KMS-11 (cell line): Measurements from ENCODE around the gene CCDC136.

Experiments
- H2AFZ ChIP-seq: fragments of 200-600 bp; sonication (generic); 2 replicates; pipeline ENCODE4 v1.6.1; 2016; ENCODE audit warnings: antibody characterized with exemption, mixed run types, low read depth
- H3K27ac ChIP-seq: fragments of 200-600 bp; sonication (generic); 2 replicates; pipeline ENCODE4 v1.6.1; 2016; ENCODE audit warnings: mild to moderate bottlenecking, mixed run types
- H3K27me3 ChIP-seq: fragments of 200-600 bp; sonication (generic); 2 replicates; pipeline ENCODE4 v1.6.1; 2017; ENCODE audit warnings: mild to moderate bottlenecking, low read depth, mixed run types, moderate library complexity; ENCODE audit not compliant: insufficient read depth
- H3K36me3 ChIP-seq: fragments of 200-600 bp; sonication (generic); 2 replicates; pipeline ENCODE4 v1.6.1; 2017; ENCODE audit warnings: mild to moderate bottlenecking, mixed run types; ENCODE audit not compliant: insufficient read depth
- H3K4me1 ChIP-seq: fragments of 200-600 bp; sonication (generic); 2 replicates; pipeline ENCODE4 v1.6.1; 2016; ENCODE audit warnings: mild to moderate bottlenecking, low read depth, mixed run types; ENCODE audit not compliant: poor library complexity, severe bottlenecking
- H3K4me2 ChIP-seq: fragments of 200-600 bp; sonication (generic); 2 replicates; pipeline ENCODE4 v1.7.0; 2016; ENCODE audit warnings: mild to moderate bottlenecking, mixed run types
- H3K4me3 ChIP-seq: fragments of 200-600 bp; sonication (generic); IDR thresholded peaks from 2 replicates; pipeline ENCODE4 v1.6.1; 2017; ENCODE audit warnings: low read depth, low read length, mixed read lengths; ENCODE audit not compliant: insufficient read depth
- H3K79me2 ChIP-seq: fragments of 200-600 bp; sonication (generic); 2 replicates; pipeline ENCODE4 v1.6.1; 2016; ENCODE audit warnings: low read depth, mixed run types; ENCODE audit not compliant: insufficient read depth
- H3K9ac ChIP-seq: fragments of 200-600 bp; sonication (generic); 2 replicates; pipeline ENCODE4 v1.6.1; 2016; ENCODE audit warnings: mild to moderate bottlenecking, mixed run types
- H4K20me1 ChIP-seq: fragments of 200-600 bp; sonication (generic); 2 replicates; pipeline ENCODE4 v1.6.1; 2016; ENCODE audit warnings: mild to moderate bottlenecking, mixed run types; ENCODE audit not compliant: insufficient read depth
- CTCF ChIP-seq: fragments of 200-600 bp; sonication (generic); conservative IDR thresholded peaks from 2 replicates; pipeline ENCODE4 v1.6.1; 2017; ENCODE audit warnings: low read depth, mild to moderate bottlenecking, antibody characterized with exemption, low read length, moderate library complexity, mixed read lengths

Gene CCDC136

GRCh38 chr7:128774029-128774689 lies 17.6 kb upstream of the CCDC136 start:
- Histone ChIP-seq H3K4me1 (no peaks in the 10 kb centered on the region), H3K79me2 (no peaks in the 10 kb centered on the region)
- TF ChIP-seq CTCF, result no peak

GRCh38 chr7:128774921-128775320 lies 16.8 kb upstream of the CCDC136 start:
- no peaks in the 10 kb centered on the region for H3K79me2 ChIP-seq
- H3K4me3 ChIP-seq, result no peak overlapping the region
- H3K36me3 ChIP-seq, result no peaks in the 10 kb centered on the region; the same call in 1 of the 2 replicates
- H3K27me3 ChIP-seq, result no peaks in the 10 kb centered on the region
- H3K27ac ChIP-seq, result no peak overlapping the region
- no peak overlapping the region for H3K9ac ChIP-seq
- H2AFZ ChIP-seq, result no peak overlapping the region
- TF ChIP-seq CTCF, result no peak
- H3K4me1 ChIP-seq, result no peaks in the 10 kb centered on the region
- H3K4me2 ChIP-seq, result no peak overlapping the region
- H4K20me1 ChIP-seq, result no peaks in the 10 kb centered on the region

More at GRCh38 chr7:128774029-128774689, 17.6 kb upstream of the CCDC136 start:
- Histone ChIP-seq H3K27ac (no peak overlapping the region), H3K9ac (no peak overlapping the region), H3K36me3 (no peaks in the 10 kb centered on the region; the same call in 1 of the 2 replicates), H2AFZ (no peak overlapping the region), H3K4me3 (no peak overlapping the region), H4K20me1 (no peaks in the 10 kb centered on the region), H3K27me3 (no peaks in the 10 kb centered on the region), H3K4me2 (no peak overlapping the region)

GRCh38 chr7:128775744-128776474 lies 15.9 kb upstream of the CCDC136 start, which contains the start of gene OPN1SW:
OPN1SW (minus strand) TSS chr7:128775794; CDS start chr7:128775781, 13 bp downstream.
- no peaks in the 10 kb centered on the region for H3K79me2 ChIP-seq
- H2AFZ ChIP-seq, result no peak within 1 kb of the TSS
- no peak within 1 kb of the TSS for H3K4me3 ChIP-seq
- no peaks in the 10 kb centered on the region for H3K4me1 ChIP-seq
- H3K27ac ChIP-seq, result no peak within 1 kb of the TSS
- H3K27me3 ChIP-seq, result no peaks in the 10 kb centered on the region
- H4K20me1 ChIP-seq, result no peaks in the 10 kb centered on the region
- H3K4me2 ChIP-seq, result no peak within 1 kb of the TSS
- TF ChIP-seq CTCF, result no peak
- no peaks in the 10 kb centered on the region; the same call in 1 of the 2 replicates for H3K36me3 ChIP-seq
- no peak within 1 kb of the TSS for H3K9ac ChIP-seq

- H3K36me3 ChIP-seq, result no peaks in the 10 kb centered on the region
- no peaks in the 10 kb centered on the region for H4K20me1 ChIP-seq
- no peak overlapping the region for H3K4me2 ChIP-seq
- no peaks in the 10 kb centered on the region for H3K27me3 ChIP-seq
- no peaks in the 10 kb centered on the region for H3K4me1 ChIP-seq
- no peak overlapping the region for H3K9ac ChIP-seq
- no peak overlapping the region for H3K4me3 ChIP-seq
- TF ChIP-seq CTCF, result no peak
- no peak overlapping the region for H3K27ac ChIP-seq
- H3K79me2 ChIP-seq, result no peaks in the 10 kb centered on the region
- no peak overlapping the region for H2AFZ ChIP-seq
Measured at GRCh38 chr7:128777156-128778123, 14.3 kb upstream of the CCDC136 start.
